DOHH2 (cell line): ENCODE measurements around the gene ZNF185.

ENCODE experiments used
- H3F3A ChIP-seq: fragments of 200-600 bp; sonication (generic), shearing (Covaris generic); 2 replicates; pipeline ENCODE4 v1.6.0; 2016; ENCODE audit warnings: antibody characterized with exemption, mild to moderate bottlenecking; ENCODE audit not compliant: control insufficient read depth, insufficient read depth
- H3K27ac ChIP-seq: fragments of 200-600 bp; sonication (generic); 2 replicates; pipeline ENCODE4 v1.5.1; 2014; ENCODE audit warnings: low read depth, mild to moderate bottlenecking, low read length, moderate library complexity
- H3K27me3 ChIP-seq: fragments of 200-600 bp; sonication (generic); 2 replicates; pipeline ENCODE4 v1.6.1; 2014; ENCODE audit warnings: mild to moderate bottlenecking, low read length, mixed read lengths; ENCODE audit not compliant: control insufficient read depth
- H3K36me3 ChIP-seq: fragments of 200-600 bp; sonication (generic); 2 replicates; pipeline ENCODE4 v1.6.1; 2014; ENCODE audit warnings: mild to moderate bottlenecking, low read length, moderate library complexity, mixed read lengths; ENCODE audit not compliant: control insufficient read depth
- H3K4me1 ChIP-seq: fragments of 200-600 bp; sonication (generic); 2 replicates; pipeline ENCODE4 v1.6.1; 2014; ENCODE audit warnings: mild to moderate bottlenecking, low read length, mixed read lengths; ENCODE audit not compliant: control insufficient read depth
- H3K4me2 ChIP-seq: fragments of 200-600 bp; sonication (generic); 2 replicates; pipeline ENCODE4 v1.6.0; 2014; ENCODE audit warnings: mild to moderate bottlenecking, low read length, moderate library complexity
- H3K4me3 ChIP-seq: fragments of 200-600 bp; sonication (generic); 2 replicates; pipeline ENCODE4 v1.5.1; 2014; ENCODE audit warnings: mild to moderate bottlenecking, low read length, mixed read lengths
- H3K79me2 ChIP-seq: fragments of 200-600 bp; sonication (generic); 2 replicates; pipeline ENCODE4 v1.6.1; 2014; ENCODE audit warnings: mild to moderate bottlenecking, low read length, mixed read lengths; ENCODE audit not compliant: control insufficient read depth
- H3K9me2 ChIP-seq: fragments of 200-600 bp; sonication (generic); replicated peaks from 2 replicates; pipeline ENCODE4 v1.6.1; 2014; ENCODE audit warnings: mild to moderate bottlenecking, low read length, mixed read lengths; ENCODE audit not compliant: control insufficient read depth
- H3K9me3 ChIP-seq: fragments of 200-600 bp; sonication (generic); 2 replicates; pipeline ENCODE4 v1.6.1; 2014; ENCODE audit warnings: antibody characterized with exemption, low read length, mixed read lengths; ENCODE audit not compliant: control insufficient read depth, insufficient read depth
- H4K20me1 ChIP-seq: fragments of 200-600 bp; sonication (generic); 2 replicates; pipeline ENCODE4 v1.6.0; 2014; ENCODE audit warnings: low read depth, mild to moderate bottlenecking, antibody characterized with exemption, low read length, moderate library complexity; ENCODE audit not compliant: control insufficient read depth, insufficient read depth
- EZH2phosphoT487 ChIP-seq: fragments of 200-600 bp; sonication (generic); IDR thresholded peaks from 2 replicates; pipeline ENCODE4 v1.6.1; 2017; ENCODE audit warnings: borderline replicate concordance, mild to moderate bottlenecking, antibody characterized with exemption, low read length, moderate library complexity, mixed read lengths
- TF ChIP-seq, protein P1 (sequence below): fragments of 200-600 bp; sonication (generic); IDR thresholded peaks from one replicate; pipeline ENCODE4 v1.5.1; 2014; ENCODE audit warnings: antibody characterized with exemption, mild to moderate bottlenecking, low read depth, low read length; ENCODE audit not compliant: poor library complexity, severe bottlenecking

Gene ZNF185

DNA sequence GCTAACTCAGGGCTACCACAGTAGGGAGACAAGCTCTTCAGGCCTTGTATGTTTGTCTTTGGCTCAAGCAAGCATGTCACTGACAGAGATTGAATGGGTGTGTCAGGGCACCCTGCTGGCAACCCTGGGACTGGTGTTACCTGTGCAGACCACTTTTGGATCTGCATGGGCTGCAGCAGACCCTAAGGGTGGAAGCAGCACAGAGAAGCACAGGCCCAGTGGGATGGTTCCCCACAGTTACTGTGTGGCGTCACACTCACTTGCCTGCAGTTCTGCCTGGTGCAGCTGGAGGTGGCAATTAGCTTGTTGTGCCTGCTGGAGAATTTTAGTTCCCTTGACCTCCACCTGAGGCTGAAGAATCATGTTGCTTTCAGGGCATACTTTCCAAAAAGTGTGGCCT, 46.0 kb downstream of the ZNF185 start:
- Histone ChIP-seq H3K27me3 (no peaks in the 10 kb centered on the region), H3K9me3 (no peaks in the 10 kb centered on the region), H3K4me2 (no peak overlapping the region), H4K20me1 (no peaks in the 10 kb centered on the region), H3K79me2 (peaks cover 5% of the 10 kb centered on the region; the same call in 1 of the 2 replicates), H3K4me3 (no peak overlapping the region), H3K4me1 (peaks cover 11% of the 10 kb centered on the region), H3K27ac (no peak overlapping the region), H3K36me3 (no peaks in the 10 kb centered on the region), H3F3A (no peaks in the 10 kb centered on the region), H3K9me2 (no peaks in the 10 kb centered on the region)
- TF ChIP-seq, protein P1, sequence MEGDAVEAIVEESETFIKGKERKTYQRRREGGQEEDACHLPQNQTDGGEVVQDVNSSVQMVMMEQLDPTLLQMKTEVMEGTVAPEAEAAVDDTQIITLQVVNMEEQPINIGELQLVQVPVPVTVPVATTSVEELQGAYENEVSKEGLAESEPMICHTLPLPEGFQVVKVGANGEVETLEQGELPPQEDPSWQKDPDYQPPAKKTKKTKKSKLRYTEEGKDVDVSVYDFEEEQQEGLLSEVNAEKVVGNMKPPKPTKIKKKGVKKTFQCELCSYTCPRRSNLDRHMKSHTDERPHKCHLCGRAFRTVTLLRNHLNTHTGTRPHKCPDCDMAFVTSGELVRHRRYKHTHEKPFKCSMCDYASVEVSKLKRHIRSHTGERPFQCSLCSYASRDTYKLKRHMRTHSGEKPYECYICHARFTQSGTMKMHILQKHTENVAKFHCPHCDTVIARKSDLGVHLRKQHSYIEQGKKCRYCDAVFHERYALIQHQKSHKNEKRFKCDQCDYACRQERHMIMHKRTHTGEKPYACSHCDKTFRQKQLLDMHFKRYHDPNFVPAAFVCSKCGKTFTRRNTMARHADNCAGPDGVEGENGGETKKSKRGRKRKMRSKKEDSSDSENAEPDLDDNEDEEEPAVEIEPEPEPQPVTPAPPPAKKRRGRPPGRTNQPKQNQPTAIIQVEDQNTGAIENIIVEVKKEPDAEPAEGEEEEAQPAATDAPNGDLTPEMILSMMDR, result no peak
- TF ChIP-seq EZH2phosphoT487, result no peak

DNA sequence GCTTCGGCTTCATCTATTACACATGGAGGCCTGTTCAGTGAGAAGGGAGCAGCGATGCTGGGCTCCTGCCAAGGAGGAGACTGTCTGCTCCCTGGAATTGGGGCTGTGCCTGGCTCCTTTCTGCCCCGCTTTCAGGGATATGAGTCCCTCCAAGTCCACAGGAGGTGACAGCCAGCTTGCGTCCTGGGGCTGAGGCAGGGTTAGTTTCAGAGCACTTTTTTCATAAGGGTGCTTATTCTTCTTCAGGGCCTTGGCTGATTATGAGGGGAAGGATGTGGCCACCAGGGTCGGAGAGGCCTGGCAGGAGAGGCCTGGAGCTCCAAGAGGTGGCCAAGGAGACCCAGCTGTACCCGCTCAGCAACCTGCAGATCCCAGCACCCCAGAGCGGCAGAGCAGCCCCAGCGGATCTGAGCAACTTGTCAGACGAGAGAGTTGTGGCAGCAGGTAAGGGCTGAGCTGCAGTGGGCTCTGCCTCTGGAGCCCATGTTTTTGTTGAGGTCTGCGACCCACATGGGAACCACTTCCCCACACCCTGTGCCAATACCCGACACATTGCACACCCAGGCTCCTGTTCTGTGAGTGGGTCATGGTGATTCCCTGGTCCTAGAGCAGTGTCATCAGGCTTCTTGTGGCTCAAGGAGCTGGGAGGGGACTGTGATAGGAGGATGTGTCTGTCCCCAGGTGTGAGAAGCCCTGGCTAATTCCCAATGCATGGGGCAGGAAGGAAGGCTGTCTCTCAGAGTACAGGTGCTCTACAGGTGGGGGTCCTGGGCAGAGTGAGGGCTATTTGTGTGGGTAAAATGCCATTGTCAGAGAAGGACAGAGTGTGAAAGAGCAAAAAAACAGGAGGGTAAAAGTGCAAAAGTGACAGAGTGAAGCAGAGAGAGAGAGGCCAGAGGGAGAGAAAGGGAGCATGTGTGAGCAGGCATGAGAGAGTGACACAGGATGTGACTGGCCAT, 47.4 kb downstream of the ZNF185 start:
- Histone ChIP-seq H4K20me1 (no peaks in the 10 kb centered on the region), H3K27me3 (no peaks in the 10 kb centered on the region), H3K79me2 (peaks cover 5% of the 10 kb centered on the region; the same call in 1 of the 2 replicates), H3F3A (no peaks in the 10 kb centered on the region), H3K4me1 (peaks cover 11% of the 10 kb centered on the region), H3K4me3 (no peak overlapping the region), H3K36me3 (no peaks in the 10 kb centered on the region), H3K27ac (no peak overlapping the region), H3K9me3 (no peaks in the 10 kb centered on the region), H3K9me2 (no peaks in the 10 kb centered on the region), H3K4me2 (no peak overlapping the region)
- TF ChIP-seq EZH2phosphoT487, result no peak
- TF ChIP-seq, protein P1, result no peak

DNA sequence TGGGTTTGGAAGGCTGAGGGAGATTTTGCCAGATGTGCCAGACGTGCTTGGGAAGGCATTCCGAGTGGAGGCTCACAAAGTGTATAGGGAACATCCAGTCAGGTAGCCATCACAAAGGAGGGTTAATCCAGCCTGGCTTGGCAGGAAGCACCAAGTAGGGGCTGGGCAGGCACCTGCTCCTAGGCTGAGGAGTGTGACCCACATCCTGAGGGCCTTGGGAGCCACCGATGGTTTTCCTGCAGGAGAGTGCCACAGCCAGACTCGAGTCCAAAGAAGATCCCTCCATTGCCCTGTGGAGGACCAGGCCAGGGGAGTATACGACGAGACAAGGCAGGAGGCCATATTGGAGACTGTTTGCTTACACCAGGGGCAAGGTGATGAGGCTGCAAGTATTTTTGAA, 48.8 kb downstream of the ZNF185 start:
- H3K4me1 ChIP-seq, result peaks cover 6% of the 10 kb centered on the region
- H3K9me2 ChIP-seq, result no peaks in the 10 kb centered on the region
- H3K27me3 ChIP-seq, result no peaks in the 10 kb centered on the region
- H3K36me3 ChIP-seq, result no peaks in the 10 kb centered on the region
- H3K4me3 ChIP-seq, result no peak overlapping the region
- H4K20me1 ChIP-seq, result no peaks in the 10 kb centered on the region
- H3F3A ChIP-seq, result no peaks in the 10 kb centered on the region
- no peak for TF ChIP-seq EZH2phosphoT487
- TF ChIP-seq, protein P1, result no peak
- H3K9me3 ChIP-seq, result no peaks in the 10 kb centered on the region
- H3K27ac ChIP-seq, result no peak overlapping the region
- H3K79me2 ChIP-seq, result no peaks in the 10 kb centered on the region
- no peak overlapping the region for H3K4me2 ChIP-seq
